DOHH2 (cell line): ENCODE data around the gene HS2ST1.

ENCODE experiments used
- H3F3A ChIP-seq: fragments of 200-600 bp; sonication (generic), shearing (Covaris generic); 2 replicates; pipeline ENCODE4 v1.6.0; 2016; ENCODE audit warnings: antibody characterized with exemption, mild to moderate bottlenecking; ENCODE audit not compliant: control insufficient read depth, insufficient read depth
- H3K27ac ChIP-seq: fragments of 200-600 bp; sonication (generic); 2 replicates; pipeline ENCODE4 v1.5.1; 2014; ENCODE audit warnings: low read depth, mild to moderate bottlenecking, low read length, moderate library complexity
- H3K27me3 ChIP-seq: fragments of 200-600 bp; sonication (generic); 2 replicates; pipeline ENCODE4 v1.6.1; 2014; ENCODE audit warnings: mild to moderate bottlenecking, low read length, mixed read lengths; ENCODE audit not compliant: control insufficient read depth
- H3K36me3 ChIP-seq: fragments of 200-600 bp; sonication (generic); 2 replicates; pipeline ENCODE4 v1.6.1; 2014; ENCODE audit warnings: mild to moderate bottlenecking, low read length, moderate library complexity, mixed read lengths; ENCODE audit not compliant: control insufficient read depth
- H3K4me1 ChIP-seq: fragments of 200-600 bp; sonication (generic); 2 replicates; pipeline ENCODE4 v1.6.1; 2014; ENCODE audit warnings: mild to moderate bottlenecking, low read length, mixed read lengths; ENCODE audit not compliant: control insufficient read depth
- H3K4me2 ChIP-seq: fragments of 200-600 bp; sonication (generic); 2 replicates; pipeline ENCODE4 v1.6.0; 2014; ENCODE audit warnings: mild to moderate bottlenecking, low read length, moderate library complexity
- H3K4me3 ChIP-seq: fragments of 200-600 bp; sonication (generic); 2 replicates; pipeline ENCODE4 v1.5.1; 2014; ENCODE audit warnings: mild to moderate bottlenecking, low read length, mixed read lengths
- H3K79me2 ChIP-seq: fragments of 200-600 bp; sonication (generic); 2 replicates; pipeline ENCODE4 v1.6.1; 2014; ENCODE audit warnings: mild to moderate bottlenecking, low read length, mixed read lengths; ENCODE audit not compliant: control insufficient read depth
- H3K9me2 ChIP-seq: fragments of 200-600 bp; sonication (generic); replicated peaks from 2 replicates; pipeline ENCODE4 v1.6.1; 2014; ENCODE audit warnings: mild to moderate bottlenecking, low read length, mixed read lengths; ENCODE audit not compliant: control insufficient read depth
- H3K9me3 ChIP-seq: fragments of 200-600 bp; sonication (generic); 2 replicates; pipeline ENCODE4 v1.6.1; 2014; ENCODE audit warnings: antibody characterized with exemption, low read length, mixed read lengths; ENCODE audit not compliant: control insufficient read depth, insufficient read depth
- H4K20me1 ChIP-seq: fragments of 200-600 bp; sonication (generic); 2 replicates; pipeline ENCODE4 v1.6.0; 2014; ENCODE audit warnings: low read depth, mild to moderate bottlenecking, antibody characterized with exemption, low read length, moderate library complexity; ENCODE audit not compliant: control insufficient read depth, insufficient read depth
- EZH2phosphoT487 ChIP-seq: fragments of 200-600 bp; sonication (generic); IDR thresholded peaks from 2 replicates; pipeline ENCODE4 v1.6.1; 2017; ENCODE audit warnings: borderline replicate concordance, mild to moderate bottlenecking, antibody characterized with exemption, low read length, moderate library complexity, mixed read lengths
- TF ChIP-seq, protein P1 (sequence below): fragments of 200-600 bp; sonication (generic); IDR thresholded peaks from one replicate; pipeline ENCODE4 v1.5.1; 2014; ENCODE audit warnings: antibody characterized with exemption, mild to moderate bottlenecking, low read depth, low read length; ENCODE audit not compliant: poor library complexity, severe bottlenecking

HS2ST1 gene

DNA sequence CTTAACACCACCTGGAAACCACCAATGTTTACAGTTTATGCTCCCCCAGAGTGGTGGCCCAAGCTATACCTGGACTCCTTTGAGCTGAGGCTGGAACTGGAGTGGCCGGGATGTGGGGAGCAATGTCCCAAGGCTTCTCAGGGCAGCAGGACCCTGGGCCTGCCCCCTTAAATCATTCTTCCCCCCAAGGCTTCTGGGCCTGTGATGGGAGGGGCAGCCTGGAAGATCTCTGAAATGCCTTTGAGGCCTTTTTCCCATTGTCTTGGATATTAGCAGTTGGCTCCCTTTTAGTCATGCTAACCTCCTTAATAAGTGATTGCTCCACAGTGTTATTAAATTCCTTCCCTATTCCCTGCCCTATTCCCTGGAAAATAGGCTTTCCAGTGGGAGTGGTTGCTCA lies 185.8 kb downstream of the HS2ST1 start:
- peaks cover 56% of the 10 kb centered on the region for H3K36me3 ChIP-seq

DNA sequence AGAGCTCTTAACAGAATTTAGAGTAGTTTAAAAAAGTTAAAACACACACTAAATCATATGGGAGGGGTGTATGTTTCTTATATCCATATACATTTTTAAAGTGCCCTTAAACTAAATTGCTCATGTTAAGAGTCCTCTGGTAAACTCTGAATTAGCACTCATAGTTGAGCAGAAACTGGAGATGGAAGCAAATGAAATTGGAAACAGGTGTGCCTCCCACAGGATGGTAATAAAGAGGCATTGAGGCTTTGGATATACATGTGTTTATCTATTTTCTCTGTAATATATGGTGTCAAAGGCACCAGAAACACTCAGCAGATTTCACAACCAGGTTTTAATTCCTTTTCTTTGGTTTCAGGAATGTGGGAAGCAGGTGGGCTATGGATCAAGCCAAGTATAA lies 188.6 kb downstream of the HS2ST1 start:
- no peak for TF ChIP-seq EZH2phosphoT487
- TF ChIP-seq, protein P1, sequence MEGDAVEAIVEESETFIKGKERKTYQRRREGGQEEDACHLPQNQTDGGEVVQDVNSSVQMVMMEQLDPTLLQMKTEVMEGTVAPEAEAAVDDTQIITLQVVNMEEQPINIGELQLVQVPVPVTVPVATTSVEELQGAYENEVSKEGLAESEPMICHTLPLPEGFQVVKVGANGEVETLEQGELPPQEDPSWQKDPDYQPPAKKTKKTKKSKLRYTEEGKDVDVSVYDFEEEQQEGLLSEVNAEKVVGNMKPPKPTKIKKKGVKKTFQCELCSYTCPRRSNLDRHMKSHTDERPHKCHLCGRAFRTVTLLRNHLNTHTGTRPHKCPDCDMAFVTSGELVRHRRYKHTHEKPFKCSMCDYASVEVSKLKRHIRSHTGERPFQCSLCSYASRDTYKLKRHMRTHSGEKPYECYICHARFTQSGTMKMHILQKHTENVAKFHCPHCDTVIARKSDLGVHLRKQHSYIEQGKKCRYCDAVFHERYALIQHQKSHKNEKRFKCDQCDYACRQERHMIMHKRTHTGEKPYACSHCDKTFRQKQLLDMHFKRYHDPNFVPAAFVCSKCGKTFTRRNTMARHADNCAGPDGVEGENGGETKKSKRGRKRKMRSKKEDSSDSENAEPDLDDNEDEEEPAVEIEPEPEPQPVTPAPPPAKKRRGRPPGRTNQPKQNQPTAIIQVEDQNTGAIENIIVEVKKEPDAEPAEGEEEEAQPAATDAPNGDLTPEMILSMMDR: no peak
- H3K9me2 ChIP-seq: no peaks in the 10 kb centered on the region
- H3K4me3 ChIP-seq: no peak overlapping the region
- no peaks in the 10 kb centered on the region for H3K79me2 ChIP-seq
- H3K27me3 ChIP-seq: no peaks in the 10 kb centered on the region
- H3F3A ChIP-seq: 0 out of 2 replicates have a peak, but pooled peaks cover 7% of the 10 kb centered on the region
- peaks cover 66% of the 10 kb centered on the region for H3K36me3 ChIP-seq
- no peak overlapping the region for H3K4me2 ChIP-seq
- no peaks in the 10 kb centered on the region for H4K20me1 ChIP-seq
- no peak overlapping the region for H3K27ac ChIP-seq
- H3K4me1 ChIP-seq: peaks cover 35% of the 10 kb centered on the region
- H3K9me3 ChIP-seq: no peaks in the 10 kb centered on the region

More for the DNA sequence above, 185.8 kb downstream of the HS2ST1 start:
- Histone ChIP-seq H3K4me1 (peaks cover 10% of the 10 kb centered on the region), H3K9me3 (no peaks in the 10 kb centered on the region), H3F3A (0 out of 2 replicates have a peak, but pooled peaks cover 5% of the 10 kb centered on the region), H3K4me2 (no peak overlapping the region), H3K79me2 (no peaks in the 10 kb centered on the region), H3K27ac (no peak overlapping the region), H4K20me1 (no peaks in the 10 kb centered on the region), H3K4me3 (no peak overlapping the region), H3K27me3 (no peaks in the 10 kb centered on the region), H3K9me2 (no peaks in the 10 kb centered on the region)
- TF ChIP-seq, protein P1: no peak
- TF ChIP-seq EZH2phosphoT487: no peak

DNA sequence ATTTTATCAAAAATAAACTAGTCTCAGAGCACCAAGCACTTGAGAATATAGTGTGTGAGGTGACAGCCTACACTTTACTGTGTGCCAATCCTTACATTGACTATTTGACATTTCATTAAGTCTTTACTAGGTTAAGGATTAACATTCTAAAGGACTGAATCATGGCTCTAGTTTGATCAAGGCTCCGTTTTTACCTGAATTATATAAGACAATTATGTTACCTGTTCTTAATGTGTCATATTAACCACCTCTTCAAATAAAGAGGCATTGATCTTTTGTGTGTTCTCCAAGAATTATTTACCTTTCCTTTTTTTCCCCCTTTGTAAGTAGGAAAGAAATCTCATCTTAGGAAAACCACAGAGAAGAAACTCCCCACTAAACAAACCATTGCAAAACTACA lies 189.7 kb downstream of the HS2ST1 start:
- Histone ChIP-seq H3K36me3 (peaks cover 65% of the 10 kb centered on the region), H3K9me3 (no peaks in the 10 kb centered on the region), H4K20me1 (no peaks in the 10 kb centered on the region), H3K27ac (no peak overlapping the region), H3K79me2 (no peaks in the 10 kb centered on the region), H3K9me2 (no peaks in the 10 kb centered on the region), H3K4me1 (peaks cover 46% of the 10 kb centered on the region), H3K4me3 (no peak overlapping the region), H3F3A (0 out of 2 replicates have a peak, but pooled peaks cover 7% of the 10 kb centered on the region), H3K27me3 (no peaks in the 10 kb centered on the region), H3K4me2 (no peak overlapping the region)
- no peak for TF ChIP-seq EZH2phosphoT487

DNA sequence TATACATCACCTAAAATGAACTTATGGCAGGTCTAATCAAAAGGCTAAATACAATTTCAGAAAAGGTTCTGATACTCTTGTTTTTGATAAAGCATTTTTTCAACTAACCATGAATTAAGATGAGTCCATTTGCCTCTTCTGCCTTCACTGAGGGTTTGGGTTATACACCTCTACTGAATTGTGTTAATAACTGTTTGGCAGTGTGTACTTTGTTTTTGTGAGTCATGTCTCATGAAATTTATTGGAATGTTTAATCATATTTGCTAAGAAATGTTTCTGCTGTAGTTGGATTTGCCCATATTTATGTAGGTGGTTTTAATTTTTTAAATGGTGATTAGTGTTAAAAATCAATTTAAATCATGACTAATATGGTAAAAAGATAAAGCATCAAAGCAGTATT lies 190.5 kb downstream of the HS2ST1 start:
- H3K9me3 ChIP-seq: no peaks in the 10 kb centered on the region
- no peaks in the 10 kb centered on the region for H3K27me3 ChIP-seq
- no peak overlapping the region for H3K4me2 ChIP-seq
- no peak overlapping the region for H3K4me3 ChIP-seq
- 0 out of 2 replicates have a peak, but pooled peaks cover 7% of the 10 kb centered on the region for H3F3A ChIP-seq
- H4K20me1 ChIP-seq: no peaks in the 10 kb centered on the region
- H3K79me2 ChIP-seq: no peaks in the 10 kb centered on the region
- no peaks in the 10 kb centered on the region for H3K9me2 ChIP-seq
- H3K27ac ChIP-seq: no peak overlapping the region
- peaks cover 58% of the 10 kb centered on the region for H3K36me3 ChIP-seq
- TF ChIP-seq, protein P1: no peak
- no peak for TF ChIP-seq EZH2phosphoT487
- H3K4me1 ChIP-seq: peaks cover 46% of the 10 kb centered on the region
